ENCODE data around the gene SP3. TPM values are rescaled to one million over a fixed set of nuclear protein-coding genes. Genes with fewer than 3 reads are reported as not detected.
A peak's percentile ranks its signal among the peaks of the same experiment; 100 is the strongest.

SP3 gene
- polyA plus RNA-seq, 1 experiment, result 71.8 TPM

GRCh38 chr2:174008720-174009119 lies 43.5 kb upstream of the SP3 start:
- no peaks in the 10 kb centered on the region for H3K27me3 ChIP-seq (ENCODE audit: control insufficient read depth, insufficient read depth, low read length)
- ChIA-PET POLR2A (no interaction called here), CTCF (no interaction called here)
- no peak for DNase-seq (ENCODE audit: low read depth, low spot score)
- H3K9me3 ChIP-seq (ENCODE audit: control insufficient read depth, insufficient read depth, low read length), result peaks cover 8% of the 10 kb centered on the region; the same call in 1 of the 2 replicates
- no peak for TF ChIP-seq CTCF (IDR thresholded peaks at IDR 0.05; ENCODE audit: low read depth, low read length)
- H3K27ac ChIP-seq (ENCODE audit: low read depth, low read length), result no peak overlapping the region
- no peak overlapping the region for H3K4me3 ChIP-seq (ENCODE audit: low read depth, low read length)

GRCh38 chr2:174007010-174007409 lies 41.8 kb upstream of the SP3 start:
- no peaks in the 10 kb centered on the region for H3K9me3 ChIP-seq (ENCODE audit: control insufficient read depth, insufficient read depth, low read length)
- no peak overlapping the region for H3K4me3 ChIP-seq (ENCODE audit: low read depth, low read length)
- POLR2A ChIA-PET, result no interaction called here
- no peaks in the 10 kb centered on the region for H3K27me3 ChIP-seq (ENCODE audit: control insufficient read depth, insufficient read depth, low read length)
- CTCF ChIA-PET, result no interaction called here
- TF ChIP-seq CTCF (IDR thresholded peaks at IDR 0.05; ENCODE audit: low read depth, low read length), result no peak
- no peak overlapping the region for H3K27ac ChIP-seq (ENCODE audit: low read depth, low read length)
- DNase-seq (ENCODE audit: low read depth, low spot score), result no peak

- CTCF ChIA-PET, result interaction anchor here (0.6 kb wide), 1 partner anchor 153 kb away, joined by 3 read pairs; no protein-coding TSS in a partner anchor
- no peak for DNase-seq (ENCODE audit: low read depth, low spot score)
- no peak for TF ChIP-seq CTCF (IDR thresholded peaks at IDR 0.05; ENCODE audit: low read depth, low read length)
- Histone ChIP-seq H3K27ac (ENCODE audit: low read depth, low read length) (no peak overlapping the region), H3K9me3 (ENCODE audit: control insufficient read depth, insufficient read depth, low read length) (no peaks in the 10 kb centered on the region), H3K4me3 (ENCODE audit: low read depth, low read length) (no peak overlapping the region), H3K27me3 (ENCODE audit: control insufficient read depth, insufficient read depth, low read length) (no peaks in the 10 kb centered on the region)
- POLR2A ChIA-PET, result interaction anchor here (0.7 to 1.2 kb wide), 3 partner anchors 15 to 40 kb away, joined by 3 to 4 read pairs (median 4); no protein-coding TSS in a partner anchor
Measured at GRCh38 chr2:174005801-174006419, 40.7 kb upstream of the SP3 start.

GRCh38 chr2:174004905-174005605 lies 39.9 kb upstream of the SP3 start:
- DNase-seq (ENCODE audit: low read depth, low spot score), result no peak
- Histone ChIP-seq H3K9me3 (ENCODE audit: control insufficient read depth, insufficient read depth, low read length) (no peaks in the 10 kb centered on the region), H3K27me3 (ENCODE audit: control insufficient read depth, insufficient read depth, low read length) (no peaks in the 10 kb centered on the region), H3K4me3 (ENCODE audit: low read depth, low read length) (no peak overlapping the region), H3K27ac (ENCODE audit: low read depth, low read length) (peak overlapping the region; percentile 23)
- ChIA-PET POLR2A (interaction anchor here (0.7 to 1.2 kb wide), 4 partner anchors 14 to 39 kb away, joined by 3 to 4 read pairs (median 4); no protein-coding TSS in a partner anchor), CTCF (no interaction called here)
- TF ChIP-seq CTCF (IDR thresholded peaks at IDR 0.05; ENCODE audit: low read depth, low read length), result no peak
